A673 (cell line): Measurements from ENCODE around the gene AANAT. TPM values are rescaled to one million over a fixed set of nuclear protein-coding genes. Genes with fewer than 3 reads are reported as not detected.
A peak's percentile ranks its signal among the peaks of the same experiment; 100 is the strongest.

Experiments used
- BruUV-seq: library from RNA; stranded (reverse); fragments of 400-500 nt; replicated peaks from 2 replicates; lab custom pipeline; 2021; lab: Mats Ljungman, UMichigan
- CTCF ChIA-PET: fragments of 300-600 bp; sonication (Branson Sonifier 250); formaldehyde crosslinking; loops from one replicate; lab custom pipeline; 2022; ENCODE audit warnings: antibody characterized with exemption; lab: Charles Lee
- POLR2A ChIA-PET: fragments of 300-600 bp; sonication (Branson Sonifier 250); formaldehyde crosslinking; loops from one replicate; lab custom pipeline; 2022; ENCODE audit warnings: antibody characterized with exemption; ENCODE audit not compliant: low non-redundant PET; lab: Charles Lee
- DNase-seq: peaks from one replicate; pipeline ENCODE4 v3.0.0-alpha.2; 2015; ENCODE audit warnings: low spot score
- H3K27ac ChIP-seq: fragments of 200-600 bp; sonication (generic); 2 replicates; pipeline ENCODE4 v1.5.1; 2016; ENCODE audit warnings: mixed run types, low read depth, mild to moderate bottlenecking, mixed read lengths, antibody characterized with exemption, low read length; ENCODE audit not compliant: poor library complexity, severe bottlenecking
- H3K27me3 ChIP-seq: fragments of 200-600 bp; sonication (generic); replicated peaks from 2 replicates; pipeline ENCODE4 v1.6.1; 2017; ENCODE audit warnings: mixed run types, low read depth, mild to moderate bottlenecking, mixed read lengths, antibody characterized with exemption, low read length; ENCODE audit not compliant: insufficient read depth, poor library complexity
- H3K36me3 ChIP-seq: fragments of 200-600 bp; sonication (generic); 2 replicates; pipeline ENCODE4 v1.6.1; 2016; ENCODE audit warnings: mixed run types, mild to moderate bottlenecking, mixed read lengths, antibody characterized with exemption, low read length; ENCODE audit not compliant: insufficient read depth, poor library complexity, severe bottlenecking
- H3K4me1 ChIP-seq: fragments of 200-600 bp; sonication (generic); 2 replicates; pipeline ENCODE4 v1.6.1; 2017; ENCODE audit warnings: mixed run types, mild to moderate bottlenecking, mixed read lengths, antibody characterized with exemption, low read length; ENCODE audit not compliant: insufficient read depth, poor library complexity, severe bottlenecking
- H3K4me3 ChIP-seq: fragments of 200-600 bp; sonication (generic); 2 replicates; pipeline ENCODE4 v1.5.1; 2016; ENCODE audit warnings: low read depth, mixed run types, mild to moderate bottlenecking, mixed read lengths, low read length; ENCODE audit not compliant: poor library complexity, severe bottlenecking
- H3K9me3 ChIP-seq: fragments of 200-600 bp; sonication (generic); 2 replicates; pipeline ENCODE4 v1.6.1; 2016; ENCODE audit warnings: mixed run types, low read depth, mild to moderate bottlenecking, mixed read lengths, antibody characterized with exemption, low read length; ENCODE audit not compliant: poor library complexity, severe bottlenecking
- EZH2 ChIP-seq: fragments of 200-600 bp; sonication (generic); IDR thresholded peaks from 2 replicates; pipeline ENCODE4 v1.6.1; 2017; ENCODE audit warnings: borderline replicate concordance, low read depth, mild to moderate bottlenecking, mixed read lengths, antibody characterized with exemption, low read length; ENCODE audit not compliant: poor library complexity, severe bottlenecking
- intact Hi-C: fragments of 100-400 bp; cut with micrococcal nuclease; formaldehyde crosslinking; loops from one replicate; pipeline ENCODE4 v1.10.0; 2022; ENCODE audit not compliant: unreplicated experiment
- total RNA-seq: library from RNA; stranded (reverse); gene quantifications from 2 replicates; pipeline ENCODE4 v1.2.3, GENCODE V29; 2021
- TF ChIP-seq, protein P1 (sequence below): fragments of 300-800, 200-600 bp; sonication (generic); conservative IDR thresholded peaks from 2 replicates; pipeline ENCODE4 v1.5.1; 2017; ENCODE audit warnings: low read depth, mild to moderate bottlenecking, antibody characterized with exemption, low read length, moderate library complexity, mixed read lengths

The AANAT gene
- total RNA-seq, 1 experiment from 2014 or later, result not detected

- H3K4me1 ChIP-seq, result peaks cover 51% of the 10 kb centered on the region
- intact Hi-C loops, result loop anchor here (5.0 kb wide), 1 partner anchor 198 kb away; no protein-coding TSS in a partner anchor
- H3K27me3 ChIP-seq, result no peaks in the 10 kb centered on the region
- H3K27ac ChIP-seq, result peak overlapping the region; percentile 44
- ChIA-PET POLR2A (no interaction called here), CTCF (no interaction called here)
- TF ChIP-seq, protein P1, sequence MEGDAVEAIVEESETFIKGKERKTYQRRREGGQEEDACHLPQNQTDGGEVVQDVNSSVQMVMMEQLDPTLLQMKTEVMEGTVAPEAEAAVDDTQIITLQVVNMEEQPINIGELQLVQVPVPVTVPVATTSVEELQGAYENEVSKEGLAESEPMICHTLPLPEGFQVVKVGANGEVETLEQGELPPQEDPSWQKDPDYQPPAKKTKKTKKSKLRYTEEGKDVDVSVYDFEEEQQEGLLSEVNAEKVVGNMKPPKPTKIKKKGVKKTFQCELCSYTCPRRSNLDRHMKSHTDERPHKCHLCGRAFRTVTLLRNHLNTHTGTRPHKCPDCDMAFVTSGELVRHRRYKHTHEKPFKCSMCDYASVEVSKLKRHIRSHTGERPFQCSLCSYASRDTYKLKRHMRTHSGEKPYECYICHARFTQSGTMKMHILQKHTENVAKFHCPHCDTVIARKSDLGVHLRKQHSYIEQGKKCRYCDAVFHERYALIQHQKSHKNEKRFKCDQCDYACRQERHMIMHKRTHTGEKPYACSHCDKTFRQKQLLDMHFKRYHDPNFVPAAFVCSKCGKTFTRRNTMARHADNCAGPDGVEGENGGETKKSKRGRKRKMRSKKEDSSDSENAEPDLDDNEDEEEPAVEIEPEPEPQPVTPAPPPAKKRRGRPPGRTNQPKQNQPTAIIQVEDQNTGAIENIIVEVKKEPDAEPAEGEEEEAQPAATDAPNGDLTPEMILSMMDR, result no peak
- no peak for TF ChIP-seq EZH2
- no peaks in the 10 kb centered on the region for H3K9me3 ChIP-seq
- H3K4me3 ChIP-seq, result peak overlapping the region; percentile 69
- no peak for DNase-seq
- no peaks in the 10 kb centered on the region for H3K36me3 ChIP-seq
- BruUV-seq, result no TSS peak
Measured at GRCh38 chr17:76500747-76501017, 33.3 kb downstream of the AANAT start.

DNA sequence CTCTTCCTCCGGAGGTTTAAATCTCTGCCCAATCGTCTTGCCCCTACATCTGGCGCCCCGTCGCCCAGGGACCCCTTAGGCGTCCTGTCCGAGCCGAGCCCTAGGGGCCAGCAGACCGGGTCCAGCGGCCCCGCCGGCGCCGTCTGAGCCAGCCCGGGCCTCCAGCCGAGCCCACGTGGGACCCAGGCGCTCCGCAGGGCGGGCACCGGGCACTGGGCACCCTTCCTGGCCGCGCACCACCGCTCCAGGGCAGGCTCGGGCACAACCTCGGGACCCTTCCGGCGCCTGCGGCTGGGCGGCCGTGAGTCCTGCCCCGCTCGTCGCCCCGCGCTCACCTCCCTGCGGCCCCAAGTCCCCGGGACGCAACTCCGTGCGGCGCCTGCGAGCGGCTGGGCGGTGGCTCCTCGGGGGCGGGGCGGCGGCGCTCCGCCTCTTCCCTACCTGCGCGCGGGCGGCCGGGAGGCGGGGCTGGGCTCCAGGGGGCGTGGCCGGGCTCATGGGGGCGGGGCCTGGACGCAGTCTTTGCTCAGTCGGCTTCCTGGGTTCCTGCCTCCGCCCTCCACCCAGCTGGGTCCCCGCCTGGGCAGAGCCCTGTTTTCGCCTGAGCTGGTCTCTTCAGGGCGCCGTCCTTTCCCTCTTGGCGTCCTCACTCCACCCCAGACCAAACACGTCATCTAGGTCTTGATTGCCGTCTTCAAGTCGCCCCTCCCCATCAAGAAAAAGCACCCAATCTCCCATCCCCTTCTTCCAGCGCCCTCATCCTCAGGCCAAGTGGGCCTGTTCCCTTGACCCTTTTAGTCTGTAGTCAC is 33.8 kb downstream of the AANAT start, which contains the start of gene RHBDF2:
TSS of gene RHBDF2 (minus strand) at position 406 of the 809 bp plus-strand sequence. CDS start 19,899 bp downstream, outside the sequence.
- intact Hi-C loops, result loop anchor here (5.0 kb wide), 1 partner anchor 199 kb away; no protein-coding TSS in a partner anchor
- BruUV-seq, result no TSS peak
- POLR2A ChIA-PET, result no interaction called here
- TF ChIP-seq, protein P1, result no peak
- Histone ChIP-seq H3K4me1 (peaks cover 46% of the 10 kb centered on the region), H3K4me3 (peak within 1 kb of the TSS; percentile 69), H3K27me3 (no peaks in the 10 kb centered on the region), H3K27ac (peak within 1 kb of the TSS; percentile 47), H3K36me3 (no peaks in the 10 kb centered on the region), H3K9me3 (no peaks in the 10 kb centered on the region)
- peak; percentile 83 for DNase-seq
- CTCF ChIA-PET, result no interaction called here

GRCh38 chr17:76501827-76502307 is 34.5 kb downstream of the AANAT start:
- no peak for DNase-seq
- TF ChIP-seq, protein P1, result no peak
- no peak for TF ChIP-seq EZH2
- no peaks in the 10 kb centered on the region for H3K9me3 ChIP-seq
- H3K27ac ChIP-seq, result peak overlapping the region; percentile 47
- CTCF ChIA-PET, result interaction anchor here (0.6 kb wide), 1 partner anchor 77 kb away, joined by 4 read pairs; no protein-coding TSS in a partner anchor
- peaks cover 44% of the 10 kb centered on the region for H3K4me1 ChIP-seq
- POLR2A ChIA-PET, result no interaction called here
- no peaks in the 10 kb centered on the region for H3K36me3 ChIP-seq
- H3K4me3 ChIP-seq, result peak overlapping the region; percentile 69
- intact Hi-C loops, result loop anchor here (5.0 kb wide), 1 partner anchor 200 kb away; no protein-coding TSS in a partner anchor
- BruUV-seq, result no TSS peak
- H3K27me3 ChIP-seq, result no peaks in the 10 kb centered on the region
